K562 (cell line): ENCODE data around the gene ANKMY1. TPM values are rescaled to one million over a fixed set of nuclear protein-coding genes. Genes with fewer than 3 reads are reported as not detected.

ENCODE experiments used
- ARID1B ChIP-seq: fragments of 450-650 bp; IDR thresholded peaks from 2 replicates; pipeline ENCODE4 v1.6.1; 2016; ENCODE audit warnings: antibody characterized with exemption, mild to moderate bottlenecking, inconsistent platforms
- CUX1 ChIP-seq: fragments of 200-800 bp; sonication (Bioruptor generic); IDR thresholded peaks from 2 replicates; pipeline ENCODE4 v1.6.1; 2016; ENCODE audit warnings: missing genetic modification characterization, missing compliant biosample characterization
- MTA1 ChIP-seq: fragments of 450-650 bp; IDR thresholded peaks from 2 replicates; pipeline ENCODE4 v1.6.1; 2017; ENCODE audit warnings: borderline replicate concordance
- MYNN ChIP-seq, 2 experiments: sonication (generic); formaldehyde crosslinking in 1 of 2; IDR thresholded peaks; 2 replicates each; pipeline versions ENCODE4 v1.5.0 to v1.6.1; 2016 to 2020; ENCODE audit warnings: antibody characterized with exemption in 1 of 2, missing genetic modification reagents in 1 of 2
- ZEB2 ChIP-seq: fragments of 450-650 bp; IDR thresholded peaks from 2 replicates; pipeline ENCODE4 v1.6.1; 2016
- ZNF324 ChIP-seq: fragments of 250-450 bp; sonication (Bioruptor Pico); IDR thresholded peaks from 2 replicates; pipeline ENCODE4 v1.4.0; 2020; ENCODE audit warnings: mild to moderate bottlenecking
- polyA plus RNA-seq, 8 experiments: library from polyadenylated mRNA; depleted of rRNA in 4 of 8; stranded (reverse) in 5 of 8; unstranded in 3 of 8; fragments of >200 nt; fragmentation: Nextera tagmentation in 2 of 8; fragmentation: Illumina TruSeq in 1 of 8; extraction: Ambion mirVana in 2 of 8; extraction: Trizol in 1 of 8; gene quantifications; 2 replicates each; pipeline versions ENCODE4 v1.2.1 to v1.2.3, GENCODE V29; 2011 to 2014; ENCODE audit warnings: inconsistent platforms in 1 of 8, missing spikeins in 1 of 8
- total RNA-seq, 7 experiments: library from RNA; depleted of rRNA in 6 of 7; stranded (reverse); fragments of >200 nt in 6 of 7; fragmentation: Illumina TruSeq in 2 of 7; extraction: Trizol in 2 of 7; gene quantifications; 2 replicates each; pipeline versions ENCODE4 v1.2.1 to v1.2.3, GENCODE V29; 2011 to 2021; ENCODE audit warnings: low replicate concordance in 1 of 7

The ANKMY1 gene
- total and polyA plus RNA-seq, 9 of the 15 experiments (the other 6 are each of a cell fraction or from before 2014, with no cell fraction given) = 0.75 to 15.1 (median 11.7) TPM

DNA sequence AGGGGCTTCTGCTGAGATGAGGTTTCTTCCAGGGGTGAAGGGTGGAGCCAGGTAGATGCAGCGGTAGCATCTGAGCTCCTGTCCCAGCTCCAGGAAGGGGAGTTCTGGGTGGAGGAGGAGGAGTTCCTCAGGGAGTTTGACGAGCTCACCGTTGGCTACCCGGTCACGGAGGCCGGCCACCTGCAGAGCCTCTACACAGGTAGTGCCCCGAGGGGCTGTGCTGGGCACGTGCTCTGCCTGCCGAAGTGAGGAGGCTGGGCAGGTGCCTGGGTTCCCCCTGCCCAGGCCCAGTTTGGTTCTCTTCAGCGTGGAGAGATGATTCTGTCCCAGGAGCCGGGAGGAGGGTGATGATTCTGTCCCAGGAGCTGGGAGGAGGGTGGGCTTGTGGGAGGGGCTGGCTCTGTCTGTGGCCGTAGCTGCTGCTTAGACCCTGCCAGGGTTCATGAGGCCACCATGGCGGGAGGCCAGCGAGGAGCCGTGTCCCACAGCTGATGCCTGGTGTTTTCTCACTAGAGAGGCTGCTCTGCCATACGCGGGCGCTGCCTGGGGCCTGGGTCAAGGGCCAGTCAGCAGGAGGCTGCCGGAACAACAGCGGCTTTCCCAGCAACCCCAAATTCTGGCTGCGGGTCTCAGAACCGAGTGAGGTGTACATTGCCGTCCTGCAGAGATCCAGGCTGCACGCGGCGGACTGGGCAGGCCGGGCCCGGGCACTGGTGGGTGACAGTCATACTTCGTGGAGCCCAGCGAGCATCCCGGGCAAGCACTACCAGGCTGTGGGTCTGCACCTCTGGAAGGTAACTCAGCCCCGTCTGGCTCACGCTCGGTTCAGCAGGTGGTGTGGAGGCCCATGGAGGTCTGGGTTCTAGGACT is 37.0 kb upstream of the ANKMY1 start (continued):
- TF ChIP-seq CUX1 (CRISPR knock-in tag) = no peak
- no peak for TF ChIP-seq MYNN (IDR thresholded peaks at IDR 0.05)
- TF ChIP-seq MYNN (CRISPR knock-in tag; IDR thresholded peaks at IDR 0.05) = no peak
- no peak for TF ChIP-seq ZNF324
- TF ChIP-seq ARID1B = no peak
- TF ChIP-seq MTA1 = no peak
- TF ChIP-seq ZEB2 = no peak
